RKO (cell line): ENCODE results near the gene NID1.

Experiments
- DNase-seq: peaks from one replicate; pipeline ENCODE4 v3.0.0-alpha.2; 2016; ENCODE audit warnings: low spot score

NID1 gene

GRCh38 chr1:236067854-236068454, 3.1 kb upstream of the NID1 start:
- DNase-seq, result no peak

DNA sequence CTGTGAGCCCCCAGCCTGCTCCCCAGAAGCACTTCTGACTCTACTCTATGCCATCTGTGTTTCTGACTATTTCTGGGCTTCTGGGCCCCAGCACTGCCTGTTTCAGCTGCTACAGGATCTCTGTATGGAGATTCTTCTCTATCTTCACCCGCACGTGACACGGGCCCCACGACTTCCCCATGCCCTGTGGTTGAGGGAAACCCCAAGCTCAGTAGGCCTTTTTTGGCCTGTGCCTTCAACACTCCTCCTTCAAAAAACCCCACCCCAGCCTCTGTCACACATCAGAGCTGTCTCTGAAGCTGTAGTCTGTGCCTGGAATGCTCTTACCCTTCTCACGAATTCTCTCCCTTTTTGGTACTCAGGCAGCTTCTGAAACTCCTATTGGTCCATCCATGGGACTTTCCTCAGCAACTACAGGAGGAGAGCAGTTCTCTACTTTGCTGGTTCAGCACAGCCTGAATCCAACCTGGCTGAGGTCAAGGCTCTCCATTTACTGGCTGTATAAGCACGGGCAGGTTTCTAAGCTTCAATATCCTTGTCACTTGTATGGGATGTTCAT, 2.0 kb upstream of the NID1 start:
- no peak for DNase-seq

- no peak for DNase-seq
These were observed 1.2 kb upstream of the NID1 start for GRCh38 chr1:236066054-236066453.

GRCh38 chr1:236065509-236066005, 667 bp upstream of the NID1 start:
- DNase-seq, result no peak

GRCh38 chr1:236063919-236064673, 794 bp downstream of the NID1 start:
- no peak for DNase-seq

DNA sequence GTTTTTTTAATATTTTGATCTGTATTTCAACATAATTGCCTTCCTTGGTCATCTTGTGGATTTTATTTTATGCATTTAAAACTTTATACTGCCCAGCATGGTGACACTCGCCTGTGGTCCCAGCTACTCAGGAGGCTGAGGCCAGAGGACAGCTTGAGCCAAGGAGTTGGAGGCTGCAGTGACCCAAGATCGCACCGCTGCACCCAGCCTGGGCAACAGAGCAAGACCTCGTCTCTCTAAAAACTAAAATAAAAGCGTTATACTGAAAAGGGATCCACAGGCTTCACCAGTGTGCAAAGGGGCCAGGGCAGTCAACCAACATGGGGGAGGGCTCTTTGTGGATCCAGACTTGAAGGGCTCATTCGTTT, 1.4 kb downstream of the NID1 start:
- no peak for DNase-seq

GRCh38 chr1:236060286-236060685, 4.6 kb downstream of the NID1 start:
- DNase-seq, result no peak

- no peak for DNase-seq
These were observed 5.9 kb downstream of the NID1 start for GRCh38 chr1:236059011-236059410.

GRCh38 chr1:236058141-236058934, 6.6 kb downstream of the NID1 start:
- DNase-seq, result no peak

- no peak for DNase-seq
These were observed 7.3 kb downstream of the NID1 start for GRCh38 chr1:236057546-236057945.

- DNase-seq, result no peak
These were observed 12.5 kb downstream of the NID1 start for GRCh38 chr1:236052232-236052993.

- DNase-seq, result no peak
These were observed 13.6 kb downstream of the NID1 start for GRCh38 chr1:236051242-236051791.

GRCh38 chr1:236045771-236046170, 19.1 kb downstream of the NID1 start:
- no peak for DNase-seq

- no peak for DNase-seq
These were observed 20.5 kb downstream of the NID1 start for GRCh38 chr1:236044341-236044740.

GRCh38 chr1:236041631-236042618, 23.0 kb downstream of the NID1 start:
- no peak for DNase-seq

GRCh38 chr1:236039740-236040685, 24.9 kb downstream of the NID1 start:
- DNase-seq, result no peak

DNA sequence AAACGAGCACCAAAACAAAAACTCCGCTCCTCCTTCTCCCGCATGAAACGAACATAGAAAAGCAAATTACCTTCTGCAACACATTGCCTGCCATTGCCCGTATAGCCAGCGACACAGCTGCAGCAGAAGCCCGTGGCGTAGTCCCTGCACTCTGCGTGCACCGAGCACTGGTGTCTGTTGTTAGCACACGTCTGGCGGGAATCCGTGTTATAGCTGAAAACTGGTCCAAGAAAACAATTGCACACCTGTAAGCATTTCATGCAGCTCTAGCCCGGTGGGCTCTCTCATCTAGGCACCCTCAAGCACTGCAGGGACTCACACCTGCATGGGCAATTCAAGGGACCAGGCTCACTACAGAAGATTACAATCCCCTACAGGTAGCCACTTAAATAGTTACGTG, 26.9 kb downstream of the NID1 start:
- DNase-seq, result no peak

- DNase-seq, result no peak
These were observed 29.2 kb downstream of the NID1 start for GRCh38 chr1:236035681-236036101.

- no peak for DNase-seq
These were observed 31.6 kb downstream of the NID1 start for GRCh38 chr1:236033336-236033735.
